Neural cell (in vitro differentiated cells): ENCODE data around the gene MBD3L5. TPM values are rescaled to one million over a fixed set of nuclear protein-coding genes. Genes with fewer than 3 reads are reported as not detected.

ENCODE experiments used
- polyA plus RNA-seq: library from polyadenylated mRNA; depleted of rRNA; stranded (reverse); fragments of >200 nt; gene quantifications from 2 replicates; pipeline ENCODE4 v1.2.3, GENCODE V29; 2014

The MBD3L5 gene
- polyA plus RNA-seq, 1 donor from 2014 or later = not detected

Other genes starting within 250 kb of the MBD3L5 start
- not detected in 2 replicates for gene ADGRE1, start 143.0 kb upstream of the MBD3L5 start, polyA plus RNA-seq
- not detected in 2 replicates for gene MBD3L2B, start 9.1 kb upstream of the MBD3L5 start, polyA plus RNA-seq
- gene MBD3L4, start 9.6 kb downstream of the MBD3L5 start, polyA plus RNA-seq = not detected in 2 replicates
- not detected in 2 replicates for gene MBD3L2, start 18.7 kb downstream of the MBD3L5 start, polyA plus RNA-seq
- not detected in 2 replicates for gene MBD3L3, start 28.1 kb downstream of the MBD3L5 start, polyA plus RNA-seq
- gene ZNF557, start 39.1 kb downstream of the MBD3L5 start, polyA plus RNA-seq = 7.7 and 12.7 TPM in 2 replicates